Bronchial epithelial cell (primary cell): ENCODE results near the gene ZNF133. TPM values are rescaled to one million over a fixed set of nuclear protein-coding genes. Genes with fewer than 3 reads are reported as not detected.
"Not testable (repeated sequence)": the region's sequence is repeated elsewhere in the genome, so short reads cannot be mapped to it uniquely, and the experiment has no call there.

Source experiments
- DNase-seq: peaks from one replicate; pipeline ENCODE4 v3.0.0-alpha.2; 2010; ENCODE audit warnings: low read depth
- FAIRE-seq: peaks from 2 replicates; lab custom pipeline; 2011; peaks lifted over from hg19 to GRCh38; lab: Jason Lieb, UNC
- H3K27me3 ChIP-seq: 2 replicates; pipeline ENCODE4 v1.5.1; 2011; ENCODE audit warnings: low read length; ENCODE audit not compliant: control insufficient read depth, insufficient read depth
- H3K36me3 ChIP-seq: 2 replicates; pipeline ENCODE4 v1.5.1; 2011; ENCODE audit warnings: low read length; ENCODE audit not compliant: control insufficient read depth, insufficient read depth
- H3K4me3 ChIP-seq: 2 replicates; pipeline ENCODE4 v1.5.1; 2011; ENCODE audit warnings: mild to moderate bottlenecking, low read depth, low read length, control low read depth
- total RNA-seq: library from RNA; depleted of rRNA; stranded (reverse); fragments of >200 nt; gene quantifications from 2 replicates; pipeline ENCODE4 v1.2.1, GENCODE V29; 2014
- TF ChIP-seq, protein P1 (sequence below): IDR thresholded peaks from 2 replicates; pipeline ENCODE4 v1.5.1; 2011; ENCODE audit warnings: mild to moderate bottlenecking, moderate library complexity, low read length, control low read depth, inconsistent platforms; ENCODE audit not compliant: insufficient read depth, severe bottlenecking

The ZNF133 gene
- total RNA-seq: 30.8 and 33.3 TPM in 2 replicates

- FAIRE-seq (no peak), DNase-seq (peak; percentile 87)
- H3K4me3 ChIP-seq: peak within 1 kb of the TSS; percentile 95
- TF ChIP-seq, protein P1, sequence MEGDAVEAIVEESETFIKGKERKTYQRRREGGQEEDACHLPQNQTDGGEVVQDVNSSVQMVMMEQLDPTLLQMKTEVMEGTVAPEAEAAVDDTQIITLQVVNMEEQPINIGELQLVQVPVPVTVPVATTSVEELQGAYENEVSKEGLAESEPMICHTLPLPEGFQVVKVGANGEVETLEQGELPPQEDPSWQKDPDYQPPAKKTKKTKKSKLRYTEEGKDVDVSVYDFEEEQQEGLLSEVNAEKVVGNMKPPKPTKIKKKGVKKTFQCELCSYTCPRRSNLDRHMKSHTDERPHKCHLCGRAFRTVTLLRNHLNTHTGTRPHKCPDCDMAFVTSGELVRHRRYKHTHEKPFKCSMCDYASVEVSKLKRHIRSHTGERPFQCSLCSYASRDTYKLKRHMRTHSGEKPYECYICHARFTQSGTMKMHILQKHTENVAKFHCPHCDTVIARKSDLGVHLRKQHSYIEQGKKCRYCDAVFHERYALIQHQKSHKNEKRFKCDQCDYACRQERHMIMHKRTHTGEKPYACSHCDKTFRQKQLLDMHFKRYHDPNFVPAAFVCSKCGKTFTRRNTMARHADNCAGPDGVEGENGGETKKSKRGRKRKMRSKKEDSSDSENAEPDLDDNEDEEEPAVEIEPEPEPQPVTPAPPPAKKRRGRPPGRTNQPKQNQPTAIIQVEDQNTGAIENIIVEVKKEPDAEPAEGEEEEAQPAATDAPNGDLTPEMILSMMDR: no peak
- peaks cover 6% of the 10 kb centered on the region for H3K36me3 ChIP-seq
- no peaks in the 10 kb centered on the region for H3K27me3 ChIP-seq
These were observed at the start of gene ZNF133 for GRCh38 chr20:18287915-18288748. TSS of gene ZNF133 (plus strand) at chr20:18288527. CDS start at chr20:18305687, 17,160 bp downstream.

DNA sequence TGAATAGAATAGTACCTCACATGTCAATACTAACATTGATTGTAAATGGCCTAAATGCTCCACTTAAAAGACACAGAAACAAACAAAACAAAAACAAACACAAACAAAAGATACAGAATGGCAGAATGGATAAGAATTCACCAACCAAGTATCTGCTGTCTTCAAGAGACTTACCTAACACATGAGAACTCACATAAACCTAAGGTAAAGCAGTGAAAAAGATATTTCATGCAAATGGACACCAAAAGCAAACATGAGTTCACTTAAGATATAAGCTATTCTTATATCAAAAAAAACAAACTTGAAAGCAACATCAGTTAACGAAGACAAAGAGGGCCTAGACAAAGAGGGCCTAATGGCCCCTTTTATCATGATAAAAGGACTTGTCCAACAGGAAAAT is 47.3 kb upstream of the ZNF133 start:
- no peak for FAIRE-seq
- TF ChIP-seq, protein P1: no peak

DNA sequence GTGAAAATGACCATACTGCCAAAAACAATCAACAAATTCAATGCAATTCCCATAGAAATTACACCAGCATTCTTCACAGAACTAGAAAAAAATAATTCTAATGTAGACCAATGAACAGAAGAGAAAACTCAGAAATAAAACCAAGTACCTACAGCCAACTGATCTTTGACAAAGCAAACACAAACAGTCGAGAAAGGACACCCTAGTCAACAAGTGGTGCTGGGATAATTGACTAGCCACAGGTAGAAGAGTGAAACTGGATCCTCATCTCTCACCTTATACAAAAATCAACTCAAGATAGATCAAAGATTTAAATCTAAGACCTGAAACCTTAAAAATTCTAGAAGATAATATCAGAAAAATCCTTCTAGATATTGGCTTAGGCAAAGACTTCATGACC is 44.5 kb upstream of the ZNF133 start:
- Histone ChIP-seq H3K27me3 (no peaks in the 10 kb centered on the region), H3K4me3 (no peak overlapping the region), H3K36me3 (no peaks in the 10 kb centered on the region)
- FAIRE-seq (no peak), DNase-seq (no peak)
- TF ChIP-seq, protein P1: no peak

More for the DNA sequence above, 47.3 kb upstream of the ZNF133 start:
- Histone ChIP-seq H3K4me3 (no peak overlapping the region), H3K36me3 (no peaks in the 10 kb centered on the region), H3K27me3 (no peaks in the 10 kb centered on the region)
- no peak for DNase-seq

DNA sequence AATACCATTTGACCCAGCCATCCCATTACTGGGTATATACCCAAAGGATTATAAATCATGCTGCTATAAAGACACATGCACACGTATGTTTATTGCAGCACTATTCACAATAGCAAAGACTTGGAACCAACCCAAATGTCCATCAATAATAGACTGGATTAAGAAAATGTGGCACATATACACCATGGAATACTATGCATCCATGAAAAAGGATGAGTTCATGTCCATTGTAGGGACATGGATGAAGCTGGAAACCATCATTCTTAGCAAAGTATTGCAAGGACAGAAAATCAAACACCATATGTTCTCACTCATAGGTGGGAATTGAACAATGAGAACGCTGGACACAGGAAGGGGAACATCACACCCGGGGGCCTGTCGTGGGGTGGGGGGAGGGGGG is 39.8 kb upstream of the ZNF133 start:
- FAIRE-seq, H3K36me3 ChIP-seq, DNase-seq, H3K4me3 ChIP-seq, H3K27me3 ChIP-seq: not testable (repeated sequence)

DNA sequence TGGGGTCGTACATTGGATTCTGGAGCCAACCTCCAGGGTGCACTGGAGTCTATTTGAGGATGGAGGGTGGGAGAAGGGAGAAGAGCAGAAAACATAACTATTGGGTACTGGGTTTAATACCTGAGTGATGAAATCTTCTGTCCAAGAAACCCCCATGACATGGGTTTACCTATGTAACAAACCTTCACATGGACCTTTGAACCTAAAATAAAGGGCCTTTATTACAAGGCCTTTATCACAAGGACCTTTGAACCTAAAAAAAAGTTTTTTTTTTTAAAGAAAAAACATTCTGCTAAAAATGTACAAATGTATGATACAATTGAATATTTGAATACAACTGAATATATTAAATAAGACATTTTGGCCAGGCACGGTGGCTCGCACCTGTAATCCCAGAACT is 38.1 kb upstream of the ZNF133 start:
- Histone ChIP-seq H3K4me3 (no peak overlapping the region), H3K36me3 (no peaks in the 10 kb centered on the region), H3K27me3 (no peaks in the 10 kb centered on the region)
- no peak for FAIRE-seq
- TF ChIP-seq, protein P1: no peak
- DNase-seq: no peak

- DNase-seq: peak; percentile 85
- TF ChIP-seq, protein P1: no peak
- FAIRE-seq: no peak
- Histone ChIP-seq H3K4me3 (no peak overlapping the region), H3K36me3 (no peaks in the 10 kb centered on the region), H3K27me3 (no peaks in the 10 kb centered on the region)
These were observed 35.5 kb upstream of the ZNF133 start for GRCh38 chr20:18252597-18253451.
